HG03520 (cell line): Measurements from ENCODE around the gene PSAP.

ENCODE experiments used
- ATAC-seq: cut with Tn5 transposase; IDR thresholded peaks from one replicate; pipeline ENCODE4 v1.9.1; 2021; ENCODE audit warnings: mild to moderate bottlenecking, moderate library complexity; ENCODE audit not compliant: unreplicated experiment

Gene PSAP

DNA sequence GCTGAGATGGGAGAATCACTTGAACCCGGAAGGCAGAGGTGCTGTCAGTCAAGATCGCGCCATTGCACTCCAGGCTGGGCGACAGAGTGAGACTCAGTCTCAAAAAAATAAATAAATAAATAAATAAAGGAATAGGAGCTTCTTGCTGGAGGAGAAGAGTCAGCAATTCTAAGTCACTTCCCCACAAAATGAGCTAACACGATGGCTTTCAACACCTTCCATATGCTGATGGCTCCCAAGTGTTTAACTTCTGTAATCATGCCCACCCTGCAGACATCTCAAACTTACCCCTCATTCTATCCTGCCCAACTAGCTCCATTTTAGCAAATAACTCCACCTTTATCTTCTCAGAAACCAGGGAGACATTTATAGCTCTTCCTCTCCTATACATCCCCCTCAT lies 21.2 kb downstream of the PSAP start:
- ATAC-seq: no peak

DNA sequence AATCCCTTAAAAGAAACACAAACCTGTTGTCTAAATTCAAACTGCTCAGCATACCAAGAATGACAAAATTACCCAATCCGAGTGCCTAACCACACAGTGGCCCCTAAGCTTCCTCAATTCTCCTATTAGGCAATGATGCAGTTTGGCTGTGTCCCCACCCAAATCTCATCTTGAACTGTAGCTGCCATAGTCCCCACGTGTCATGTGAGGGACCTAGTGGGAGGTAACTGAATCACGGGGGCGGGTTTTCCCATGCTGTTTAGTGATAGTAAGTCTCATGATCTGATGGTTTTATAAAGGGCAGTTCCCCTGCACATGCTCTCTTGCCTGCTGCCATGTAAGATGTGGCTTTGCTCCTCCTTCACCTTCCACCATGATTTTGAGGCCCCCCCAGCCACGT lies 21.9 kb downstream of the PSAP start:
- no peak for ATAC-seq

DNA sequence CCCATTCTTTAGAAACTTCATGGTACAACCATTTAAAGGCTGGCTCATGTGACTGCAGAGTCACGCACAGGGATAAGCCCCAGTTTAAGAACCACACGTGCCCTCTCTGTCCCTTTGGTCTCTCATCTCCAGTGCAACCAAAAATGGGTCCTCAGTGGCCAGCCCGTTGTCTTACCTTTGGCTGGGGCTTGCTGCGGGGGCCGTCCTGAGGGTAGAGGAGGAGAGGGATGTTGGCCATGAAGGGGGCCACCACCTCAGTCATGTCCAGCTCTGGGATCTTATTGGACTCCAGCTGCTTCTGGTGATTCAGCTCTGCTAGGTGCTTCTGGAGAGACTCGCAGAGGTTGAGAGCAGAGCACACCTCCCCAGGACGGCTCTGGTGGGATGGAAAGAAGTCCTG lies 22.3 kb downstream of the PSAP start:
- no peak for ATAC-seq

DNA sequence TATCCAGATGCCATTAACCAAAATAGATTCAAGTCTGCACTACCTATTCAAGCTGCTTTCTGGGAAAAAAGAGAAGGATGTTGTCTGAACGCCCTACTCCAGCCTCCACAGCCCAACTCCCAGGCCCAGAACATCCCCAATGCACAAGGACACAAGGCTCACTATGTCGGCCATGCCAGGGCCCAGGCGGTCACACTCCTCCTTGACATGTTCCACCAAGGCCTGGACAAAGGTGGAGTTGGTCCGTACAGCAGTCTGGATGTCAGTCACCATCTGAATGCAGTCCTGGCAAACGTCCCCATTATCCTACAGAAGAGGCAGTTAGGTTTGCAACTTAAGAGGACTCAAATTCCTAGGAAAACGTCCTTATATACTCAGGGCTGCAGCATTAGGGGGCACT lies 23.2 kb downstream of the PSAP start:
- no peak for ATAC-seq

DNA sequence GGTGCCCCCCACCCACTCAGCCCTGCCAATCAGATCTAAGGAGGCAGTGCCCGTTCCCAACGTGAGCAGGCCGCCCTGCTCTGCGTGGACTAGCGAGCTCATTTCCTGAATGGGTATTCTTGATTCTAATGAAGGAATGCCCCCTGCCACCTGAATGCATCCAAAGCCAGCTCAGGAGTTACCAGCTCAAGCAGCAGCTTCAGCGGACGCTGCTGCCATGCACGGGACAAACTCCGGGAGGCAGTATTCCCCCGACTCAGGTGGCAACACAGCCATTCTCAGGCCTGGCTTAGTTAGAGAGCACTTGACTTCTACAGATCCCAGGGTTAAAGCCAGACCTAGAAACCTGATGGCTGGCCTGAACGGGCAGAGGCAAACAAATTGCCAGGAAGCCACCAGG lies 25.8 kb downstream of the PSAP start:
- no peak for ATAC-seq

DNA sequence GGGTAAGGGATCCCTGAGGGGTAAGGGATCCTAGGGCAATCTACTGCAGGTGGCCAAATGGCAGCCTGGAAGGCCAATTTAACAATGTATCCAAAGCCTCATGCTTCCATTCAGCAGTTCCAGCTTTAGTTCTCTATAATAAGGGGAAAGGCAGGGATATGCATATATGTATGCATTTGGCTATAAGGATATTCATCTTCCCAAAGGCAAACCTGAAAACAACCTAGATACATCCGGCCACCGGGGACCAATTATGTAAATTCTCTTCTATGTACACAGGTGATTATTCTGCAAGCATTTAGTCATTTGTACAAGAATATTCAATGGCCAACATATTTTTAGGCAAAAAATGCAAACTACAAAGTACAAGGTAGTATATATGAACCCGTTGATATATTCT lies 26.7 kb downstream of the PSAP start:
- no peak for ATAC-seq

DNA sequence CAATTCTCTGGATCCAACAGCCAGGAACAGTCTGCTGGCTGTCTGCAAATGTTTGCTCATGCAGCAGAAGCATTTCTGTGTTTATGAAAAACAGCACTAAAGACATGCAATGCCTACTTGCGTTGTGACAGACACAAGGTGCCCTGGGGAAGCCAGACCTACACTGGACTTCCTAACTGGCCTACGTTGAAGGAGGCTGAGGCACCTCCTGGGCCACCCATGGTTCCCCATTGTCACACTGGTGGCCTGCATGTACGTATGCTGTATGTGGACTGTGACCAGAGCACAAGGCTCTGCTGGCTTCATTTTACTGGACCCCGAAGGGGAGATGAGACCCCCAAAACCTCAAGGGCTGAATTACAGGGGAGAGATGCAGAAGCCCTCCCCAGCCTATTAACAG lies 27.7 kb downstream of the PSAP start:
- ATAC-seq: no peak

DNA sequence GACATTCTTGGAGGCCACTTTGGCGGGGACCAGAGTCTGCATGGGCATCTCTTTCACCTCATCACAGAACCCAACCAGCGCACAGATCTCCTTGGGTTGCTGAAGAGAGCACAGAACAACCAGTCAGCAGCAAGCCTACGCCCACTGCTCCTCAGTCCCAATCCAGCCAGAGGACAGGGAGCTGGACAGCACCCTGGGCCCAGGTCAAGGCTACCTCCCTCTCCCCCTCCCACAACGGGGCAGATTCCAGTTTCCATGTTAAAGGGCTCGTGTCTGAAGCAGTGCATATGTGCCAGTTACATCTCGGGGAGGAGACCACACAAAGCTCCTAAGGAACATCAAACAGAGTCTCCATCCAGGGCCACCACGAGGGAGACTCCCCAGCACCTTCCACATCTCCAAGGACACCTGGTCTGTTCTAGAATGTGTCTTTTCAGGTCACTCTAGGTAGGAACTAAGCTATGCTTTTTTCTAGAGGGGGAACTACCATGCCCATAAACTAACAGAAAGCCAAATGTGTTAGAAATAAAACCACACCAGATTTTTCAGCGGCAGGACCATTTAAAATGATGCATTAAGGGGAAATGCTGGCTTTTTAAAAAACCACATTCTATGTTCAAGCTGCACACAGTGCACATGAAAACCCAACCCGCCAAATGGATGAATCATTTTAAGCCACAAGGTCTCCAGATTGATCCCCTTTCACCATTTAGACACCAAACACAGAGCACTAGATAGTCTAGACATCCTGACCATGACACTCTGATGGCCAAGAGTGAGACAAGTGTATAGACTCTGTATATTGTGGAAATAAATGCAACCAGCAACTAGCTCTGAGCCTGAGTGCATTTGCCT lies 28.9 kb downstream of the PSAP start:
- ATAC-seq: no peak

DNA sequence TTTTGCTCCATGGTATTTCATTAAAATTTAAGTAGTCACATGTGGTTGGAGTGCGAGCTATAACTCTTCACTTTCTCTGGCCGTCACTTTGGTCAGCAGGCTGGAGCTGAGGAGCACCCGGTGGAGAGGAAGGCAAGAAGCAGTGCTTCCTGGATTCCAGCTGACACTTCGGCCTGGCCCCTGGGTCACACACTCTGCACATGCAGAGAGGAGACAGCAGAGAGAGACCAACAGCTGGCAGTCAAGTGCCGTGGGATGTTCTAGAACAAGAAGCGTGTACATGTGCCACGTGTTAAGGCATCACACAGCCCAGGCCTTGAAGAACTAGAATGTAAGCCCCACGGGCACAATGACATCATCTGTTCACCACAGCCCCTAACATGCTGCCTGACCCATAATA lies 30.1 kb downstream of the PSAP start:
- ATAC-seq: no peak

DNA sequence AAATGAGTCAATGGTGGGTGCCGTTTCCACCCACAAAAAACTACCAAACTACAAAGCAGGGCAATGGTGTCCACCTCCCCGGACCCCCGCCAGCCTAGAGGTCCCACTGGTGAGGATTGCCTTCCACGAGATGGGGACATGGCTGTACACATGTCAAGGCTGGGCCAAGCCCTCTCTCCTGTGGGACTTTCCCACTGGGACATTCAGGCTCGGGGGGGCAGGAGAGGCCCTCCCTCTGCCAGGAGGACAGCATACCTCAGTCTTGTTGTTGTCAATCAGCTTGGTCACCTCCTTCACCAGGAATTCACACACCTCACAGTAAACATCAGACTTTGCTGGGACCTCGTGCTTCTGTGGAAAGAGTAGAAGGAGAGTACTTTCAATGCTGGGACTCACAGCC lies 31.1 kb downstream of the PSAP start:
- ATAC-seq: no peak

DNA sequence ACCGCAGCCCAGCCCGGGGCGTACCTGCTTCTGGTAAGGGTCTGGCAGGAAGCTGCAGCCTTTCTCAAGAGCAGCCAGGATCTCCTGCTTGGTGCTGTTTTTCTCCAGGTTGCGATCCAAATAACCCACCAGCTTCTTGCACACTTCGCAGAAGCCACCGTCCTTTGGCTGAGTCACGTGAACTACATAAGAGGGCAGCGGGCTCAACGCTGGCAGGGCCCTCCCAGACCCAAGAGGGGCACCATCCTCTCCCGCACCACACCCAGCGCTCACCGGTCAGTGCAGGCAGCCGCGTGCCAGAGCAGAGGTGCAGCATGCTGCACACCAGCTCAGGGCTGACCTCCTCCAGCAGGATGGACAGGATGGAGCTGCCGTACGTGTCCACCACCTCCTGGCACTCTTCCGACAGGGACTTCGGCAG lies 31.6 kb downstream of the PSAP start:
- ATAC-seq: no peak

DNA sequence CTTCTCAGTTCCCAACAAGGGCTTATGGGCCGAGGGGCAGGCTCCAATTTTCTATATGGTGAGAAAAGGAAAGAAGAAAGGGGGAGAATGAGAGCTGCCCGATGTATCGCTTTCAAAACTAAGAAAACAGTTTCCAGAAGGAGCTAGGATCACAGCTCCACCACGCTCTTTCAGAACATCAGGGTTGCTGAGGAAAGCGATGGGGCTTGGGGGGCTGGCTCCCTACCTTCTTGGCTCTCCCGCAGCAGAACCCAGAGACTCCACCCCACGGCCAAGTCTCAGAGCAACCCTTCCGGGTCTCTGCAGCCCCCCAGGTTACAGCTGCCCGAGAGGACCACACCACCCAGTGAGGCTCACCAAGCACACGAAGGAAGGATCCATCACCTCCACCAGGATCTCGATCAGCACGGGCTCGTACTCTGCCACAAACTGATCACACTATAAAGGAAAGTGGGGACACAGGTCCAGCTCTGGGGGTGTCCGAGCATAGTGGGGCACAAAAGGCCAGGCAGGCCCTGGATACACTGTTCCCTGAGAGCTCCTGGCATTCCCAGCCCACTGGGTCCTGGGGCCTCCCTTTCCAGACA lies 32.3 kb downstream of the PSAP start:
- ATAC-seq: no peak

DNA sequence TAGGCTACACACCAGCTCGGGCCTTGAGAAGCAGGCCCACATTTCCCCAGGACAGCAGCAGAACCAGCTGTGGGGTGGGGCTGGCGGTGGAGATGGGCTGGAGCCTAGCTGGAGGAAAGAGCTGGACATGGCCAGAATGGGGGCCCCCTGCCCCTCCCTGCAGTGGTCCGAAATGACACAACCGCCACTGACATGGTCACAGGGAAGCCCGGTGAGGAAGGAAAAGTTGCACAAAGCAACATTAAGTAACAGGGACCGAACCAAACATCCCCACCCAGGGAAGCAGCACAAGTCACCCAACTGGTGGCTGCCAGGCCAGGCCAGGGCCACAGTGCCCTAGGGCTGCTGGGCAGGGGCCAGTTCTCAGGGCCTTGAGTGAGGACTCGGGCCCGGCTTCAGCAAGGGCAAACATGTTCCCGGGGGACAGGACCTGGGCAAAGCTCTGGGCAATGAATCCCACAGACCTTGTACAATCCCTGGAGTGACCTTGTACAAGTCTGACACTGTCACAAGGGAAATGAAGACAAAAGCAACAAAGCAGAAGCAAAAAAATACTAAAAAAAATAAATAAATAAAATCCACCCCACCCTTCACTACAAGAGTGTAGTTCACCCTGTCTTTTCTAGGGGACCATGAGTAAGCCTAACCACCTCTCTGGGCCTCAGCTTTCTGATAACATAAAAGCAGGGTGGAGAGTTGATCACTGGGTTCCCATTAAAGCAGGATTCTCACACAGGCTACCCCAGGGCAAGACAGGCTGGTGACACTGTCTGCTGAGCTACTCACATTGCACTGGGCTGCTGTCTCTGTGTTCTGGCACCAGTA lies 33.0 kb downstream of the PSAP start:
- ATAC-seq: no peak

DNA sequence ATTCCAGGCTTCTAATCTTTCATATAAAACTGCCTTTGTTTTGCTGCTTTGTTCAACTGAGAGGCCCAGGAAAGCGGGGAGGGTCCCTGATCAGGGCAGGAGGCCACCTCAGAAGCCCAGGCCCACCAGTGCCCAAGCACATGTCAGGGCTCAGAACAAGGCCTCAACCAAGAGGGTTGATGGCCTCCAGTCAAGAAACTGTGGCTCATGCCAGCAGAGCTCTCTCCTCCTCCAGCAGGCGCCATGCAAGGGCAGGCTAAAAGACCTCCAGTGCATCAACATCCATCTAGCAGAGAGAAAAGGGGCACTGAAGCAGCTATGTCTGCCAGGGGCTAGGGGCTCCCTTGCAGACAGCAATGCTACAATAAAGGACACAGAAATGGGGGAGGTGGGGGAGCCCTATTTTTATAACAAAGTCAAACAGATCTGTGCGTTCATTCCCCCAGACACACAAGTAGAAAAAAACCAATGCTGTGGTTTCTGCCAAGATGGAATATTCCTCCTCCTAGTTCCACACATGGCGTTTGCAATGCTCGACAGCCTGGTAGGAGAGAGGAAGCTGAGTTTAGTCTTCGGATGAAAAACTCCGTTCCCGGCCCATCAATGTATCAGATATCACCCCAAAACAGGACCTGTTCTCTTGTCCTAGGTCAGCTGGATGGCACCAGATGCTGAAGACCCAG lies 34.0 kb downstream of the PSAP start:
- ATAC-seq: no peak

DNA sequence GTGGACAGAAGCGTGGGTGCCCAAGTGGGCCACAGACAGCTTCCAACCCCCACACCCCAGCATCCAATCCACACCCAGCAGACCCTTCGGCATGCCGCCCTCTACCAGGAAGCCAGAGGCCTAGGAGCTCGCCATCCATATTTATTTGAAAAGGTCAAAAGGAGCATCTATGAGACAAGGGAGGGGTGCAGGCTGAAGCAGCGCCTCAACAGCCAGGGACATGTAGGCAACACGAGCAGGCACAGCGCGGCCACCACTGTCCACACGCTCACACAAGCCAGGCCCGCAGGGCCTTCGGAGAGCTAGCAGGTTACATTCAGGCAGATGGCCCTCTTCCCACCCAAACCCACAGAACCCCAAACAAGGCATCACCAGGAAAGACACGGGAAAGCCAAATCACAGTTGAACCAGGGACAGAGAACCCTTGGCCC lies 34.6 kb downstream of the PSAP start:
- ATAC-seq: no peak

DNA sequence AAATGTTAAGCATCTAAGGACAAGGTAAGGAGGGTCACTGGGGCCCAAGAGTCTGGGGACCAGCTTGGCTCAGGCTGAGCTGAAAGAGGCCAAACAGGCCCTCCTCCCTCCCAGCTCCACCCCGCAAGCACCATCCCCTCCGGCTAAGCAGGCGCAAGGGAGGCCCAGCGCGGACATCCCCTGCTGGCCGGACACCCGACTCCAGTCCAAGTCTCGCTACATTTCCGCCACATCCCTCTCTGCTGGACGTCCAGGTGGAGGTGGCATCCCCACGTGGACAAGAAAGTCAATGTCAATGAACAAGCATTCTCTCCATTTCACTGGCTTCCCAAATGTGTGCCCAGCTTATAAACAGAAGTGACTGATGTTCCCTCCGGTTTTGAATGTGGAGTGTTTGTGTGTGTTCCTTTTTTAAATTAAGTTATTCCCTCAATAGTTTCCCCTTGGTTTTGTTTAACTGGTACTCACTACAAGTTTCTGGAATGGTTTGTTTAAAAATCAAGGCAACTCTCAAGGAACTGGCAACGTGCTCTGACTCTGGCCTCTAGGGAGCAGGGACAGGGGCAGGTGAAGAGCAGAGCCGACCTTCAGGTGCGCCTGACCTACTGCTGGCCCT lies 35.4 kb downstream of the PSAP start:
- ATAC-seq: no peak

DNA sequence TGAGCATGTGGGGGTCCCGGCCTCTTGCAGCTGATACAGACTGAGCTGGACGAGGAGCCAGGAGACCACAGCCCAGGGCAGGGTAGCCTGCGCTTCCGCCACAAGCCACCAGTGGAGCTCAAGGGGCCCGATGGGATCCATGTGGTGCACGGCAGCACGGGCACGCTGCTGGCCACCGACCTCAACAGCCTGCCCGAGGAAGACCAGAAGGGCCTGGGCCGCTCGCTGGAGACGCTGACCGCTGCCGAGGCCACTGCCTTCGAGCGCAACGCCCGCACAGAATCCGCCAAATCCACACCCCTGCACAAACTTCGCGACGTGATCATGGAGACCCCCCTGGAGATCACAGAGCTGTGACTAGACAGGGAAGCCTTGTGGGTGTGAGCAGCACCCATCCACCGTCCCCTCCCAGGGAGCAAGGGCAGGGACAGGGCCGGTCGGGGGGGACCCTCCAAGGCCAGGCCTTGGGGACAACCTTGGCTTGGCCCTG lies 36.1 kb downstream of the PSAP start:
- no peak for ATAC-seq

DNA sequence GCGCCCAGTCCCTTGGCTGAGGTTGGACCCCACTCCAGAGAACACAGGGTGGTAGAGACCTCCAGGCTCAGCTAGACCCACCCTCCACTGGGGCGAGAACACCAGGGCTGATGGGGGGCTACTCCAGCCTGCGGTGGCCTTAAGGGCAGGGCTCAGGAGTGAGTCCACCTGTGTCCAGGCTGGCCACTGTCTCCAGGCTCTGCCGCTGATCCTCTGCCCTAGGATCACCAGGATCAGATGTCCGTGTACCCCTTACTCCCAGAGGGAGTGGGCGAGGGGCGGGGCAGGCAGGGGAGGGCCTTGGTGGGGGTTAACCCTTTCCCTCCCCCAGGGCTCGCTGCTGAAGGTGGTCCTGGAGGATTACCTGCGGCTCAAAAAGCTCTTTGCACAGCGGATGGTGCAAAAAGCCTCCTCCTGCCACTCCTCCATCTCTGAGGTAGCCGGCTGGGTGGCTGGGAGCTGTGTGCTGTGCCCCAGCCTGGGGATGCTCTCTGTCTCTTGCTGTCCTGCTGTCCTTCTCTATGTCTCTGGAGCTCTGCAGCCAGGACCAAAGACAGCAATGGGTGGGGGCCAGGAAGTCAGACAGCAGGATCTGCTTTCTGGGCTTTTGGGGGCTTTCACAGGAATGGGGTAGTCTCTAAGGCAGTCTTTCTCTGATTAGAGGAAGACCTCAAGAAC lies 38.0 kb downstream of the PSAP start:
- no peak for ATAC-seq

DNA sequence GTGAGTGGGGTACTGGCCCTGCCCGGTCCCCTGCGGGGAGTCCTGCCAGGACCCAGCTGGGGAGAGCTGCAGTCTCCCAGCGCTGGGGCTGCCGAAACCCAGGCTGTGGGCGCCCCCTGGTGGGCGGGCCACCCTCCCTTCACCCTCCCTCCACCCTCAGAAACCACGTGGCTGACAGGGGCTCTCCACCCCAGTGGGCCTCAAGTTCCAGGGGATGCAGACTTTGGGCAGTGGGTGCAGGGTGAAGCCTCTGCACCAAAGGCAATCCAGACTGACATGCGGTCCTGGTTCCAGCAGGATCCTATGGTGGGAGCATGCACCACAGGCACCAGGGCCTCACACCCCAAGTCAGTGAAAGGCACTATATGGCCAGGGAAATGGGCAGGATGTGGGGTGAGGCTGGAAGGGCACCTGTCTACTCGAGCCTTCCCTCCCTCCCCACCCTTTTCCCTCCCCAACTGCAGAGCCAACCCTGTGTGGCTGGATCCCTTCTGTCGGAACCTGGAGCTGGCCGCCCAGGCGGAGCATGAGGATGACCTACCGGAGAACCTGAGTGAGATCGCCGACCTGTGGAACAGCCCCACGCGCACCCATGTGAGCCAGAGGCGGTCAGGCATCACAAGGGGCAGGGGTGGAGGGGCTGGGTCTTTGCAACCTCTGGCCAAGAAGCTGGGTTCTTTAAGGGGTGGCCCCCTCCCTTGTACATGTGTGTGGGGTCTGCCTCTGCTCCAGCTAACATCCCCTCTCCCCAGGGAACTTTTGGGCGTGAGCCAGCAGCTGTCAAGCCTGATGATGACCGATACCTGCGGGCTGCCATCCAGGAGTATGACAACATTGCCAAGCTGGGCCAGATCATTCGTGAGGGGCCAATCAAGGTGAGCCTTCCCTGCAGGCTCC lies 38.8 kb downstream of the PSAP start:
- no peak for ATAC-seq
